Esophagus squamous epithelium (tissue), 5 donors: Measurements from ENCODE around the gene MAPK8IP3. TPM values are rescaled to one million over a fixed set of nuclear protein-coding genes. Genes with fewer than 3 reads are reported as not detected.

ENCODE experiments used
- DNase-seq: peaks from one replicate; lab custom pipeline; 2025; lab: John Stamatoyannopoulos, UW
- H3K27ac ChIP-seq, 4 donors: fragments of 200-600 bp; sonication (generic); one replicate each; pipeline ENCODE4 v1.5.1; 2016 to 2019; ENCODE audit warnings: mild to moderate bottlenecking in 1 of 4
- H3K27me3 ChIP-seq, 4 donors: fragments of 200-600 bp; sonication (generic); 1 replicate in 3 of 4; 2 replicates in 1 of 4; pipeline versions ENCODE4 v1.5.1 to v1.6.0; 2017 to 2021; ENCODE audit warnings: antibody characterized with exemption in 1 of 4
- H3K36me3 ChIP-seq, 3 donors: fragments of 200-600 bp; sonication (generic); one replicate each; pipeline ENCODE4 v1.5.1; 2016 to 2019
- H3K4me1 ChIP-seq, 3 donors: fragments of 200-600 bp; sonication (generic); one replicate each; pipeline ENCODE4 v1.5.1; 2017 to 2019
- H3K4me3 ChIP-seq, 4 donors: fragments of 200-600 bp; sonication (generic); 1 replicate in 3 of 4; 2 replicates in 1 of 4; pipeline ENCODE4 v1.5.1; 2016 to 2019; ENCODE audit warnings: mild to moderate bottlenecking in 2 of 4, moderate library complexity in 1 of 4
- H3K9me3 ChIP-seq, 3 donors: fragments of 200-600 bp; sonication (generic); one replicate each; pipeline ENCODE4 v1.5.1; 2016 to 2019
- CTCF ChIP-seq, 6 experiments: fragments of 450-650 bp in 4 of 6; fragments of 200-600 bp in 2 of 6; sonication (generic) in 2 of 6; IDR thresholded peaks; one replicate each; pipeline ENCODE4 v1.5.1; 2016 to 2019; ENCODE audit warnings: antibody characterized with exemption in 6 of 6, mild to moderate bottlenecking in 4 of 6, moderate library complexity in 4 of 6
- POLR2A ChIP-seq, 4 donors: fragments of 450-650 bp; IDR thresholded peaks; one replicate each; pipeline ENCODE4 v1.6.1; 2017; ENCODE audit warnings: antibody characterized with exemption in 4 of 4, mild to moderate bottlenecking in 4 of 4, moderate library complexity in 3 of 4
- WGBS, 2 donors: methylation state at CpG; one replicate each; pipeline ENCODE4 v1.1.5; 2018; 5-methylcytosine and 5-hydroxymethylcytosine counted together
- intact Hi-C: fragments of 100-400 bp; cut with DNase I; formaldehyde crosslinking; loops from one replicate; pipeline ENCODE4 v1.15.0; 2022
- total RNA-seq, 4 donors: library from RNA; depleted of rRNA; stranded (reverse); fragments of >200 nt; gene quantifications; one replicate each; pipeline ENCODE4 v1.1.0, GENCODE V29; 2016
- donor health status: DM: yes; HTN: yes; CAD: no.

Gene MAPK8IP3
- total RNA-seq, 4 donors from 2014 or later, result 8.6 to 37.6 (median 24.7) TPM

DNA sequence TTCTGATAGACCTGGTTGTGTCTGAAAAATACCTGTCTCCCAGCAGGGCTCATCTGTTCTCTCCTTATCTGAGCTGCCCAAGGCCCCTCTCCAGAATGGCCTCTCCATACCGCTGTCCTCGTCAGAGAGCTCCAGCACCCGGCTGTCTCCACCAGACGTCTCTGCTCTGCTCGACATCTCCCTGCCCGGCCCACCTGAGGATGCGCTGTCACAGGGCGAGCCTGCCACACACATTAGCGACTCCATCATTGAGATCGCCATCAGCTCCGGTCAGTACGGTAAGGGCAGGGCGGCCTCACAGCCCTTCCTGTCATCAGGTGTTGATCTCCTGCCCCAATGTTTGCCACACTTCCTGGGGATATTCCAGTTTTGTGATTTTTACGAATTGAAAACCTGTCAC is 38.1 kb upstream of the MAPK8IP3 start:
- no peak for DNase-seq
- Histone ChIP-seq H3K9me3 (no peaks in the 10 kb centered on the region), H3K27ac (no peak overlapping the region), H3K4me1 (no peaks in the 10 kb centered on the region), H3K4me3 (no peak overlapping the region), H3K27me3 (no peaks in the 10 kb centered on the region), H3K36me3 (peaks cover 71 to 100% (median 82%) of the 10 kb centered on the region in 3 donors)
- intact Hi-C loops, result no loop called here
- WGBS, 2 donors, result 90 to 94% methylated on average over 12 to 14 of the region's 14 CpGs
- no peak for TF ChIP-seq CTCF (IDR thresholded peaks at IDR 0.05)
- no peak for TF ChIP-seq POLR2A (IDR thresholded peaks at IDR 0.05)

- H3K36me3 ChIP-seq, result peaks cover 63 to 100% (median 75%) of the 10 kb centered on the region in 3 donors
- intact Hi-C loops, result no loop called here
- no peak overlapping the region for H3K4me3 ChIP-seq
- no peak overlapping the region for H3K27ac ChIP-seq
- H3K4me1 ChIP-seq, result no peaks in the 10 kb centered on the region
- TF ChIP-seq CTCF (IDR thresholded peaks at IDR 0.05) (no peak), POLR2A (IDR thresholded peaks at IDR 0.05) (no peak)
- DNase-seq, result no peak
- WGBS, 2 donors, result 97 to 99% methylated on average over 8 to 10 of the region's 23 CpGs
- H3K27me3 ChIP-seq, result no peaks in the 10 kb centered on the region
- no peaks in the 10 kb centered on the region for H3K9me3 ChIP-seq
Observed at GRCh38 chr16:1668612-1669319, 37.2 kb upstream of the MAPK8IP3 start.

DNA sequence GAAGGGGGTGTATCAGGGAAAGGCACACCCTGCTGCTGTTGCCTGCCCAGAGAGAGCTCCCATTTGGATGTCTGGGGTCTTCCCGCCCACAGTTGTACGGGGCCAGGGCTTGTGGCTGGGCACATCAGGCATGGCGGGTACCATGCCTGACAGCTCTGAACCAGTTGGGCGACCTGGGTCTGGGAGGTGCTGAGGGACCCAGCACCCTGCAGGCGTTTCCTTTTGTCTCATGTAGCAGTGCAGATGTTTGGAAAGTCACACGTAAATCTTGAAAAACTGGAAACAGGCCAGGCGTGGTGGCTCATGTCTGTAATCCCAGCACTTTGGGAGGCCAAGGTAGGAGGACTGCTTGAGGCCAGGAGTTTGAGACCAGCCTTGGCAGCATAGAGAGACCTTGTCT is 36.3 kb upstream of the MAPK8IP3 start:
- Histone ChIP-seq H3K4me1 (no peaks in the 10 kb centered on the region), H3K4me3 (no peak overlapping the region), H3K9me3 (no peaks in the 10 kb centered on the region), H3K27ac (no peak overlapping the region), H3K36me3 (peaks cover 63 to 100% (median 76%) of the 10 kb centered on the region in 3 donors), H3K27me3 (no peaks in the 10 kb centered on the region)
- TF ChIP-seq POLR2A (IDR thresholded peaks at IDR 0.05) (no peak), CTCF (IDR thresholded peaks at IDR 0.05) (no peak)
- intact Hi-C loops, result no loop called here
- no peak for DNase-seq
- WGBS, 2 donors, result 39 to 65% methylated on average over 2 to 5 of the region's 7 CpGs

DNA sequence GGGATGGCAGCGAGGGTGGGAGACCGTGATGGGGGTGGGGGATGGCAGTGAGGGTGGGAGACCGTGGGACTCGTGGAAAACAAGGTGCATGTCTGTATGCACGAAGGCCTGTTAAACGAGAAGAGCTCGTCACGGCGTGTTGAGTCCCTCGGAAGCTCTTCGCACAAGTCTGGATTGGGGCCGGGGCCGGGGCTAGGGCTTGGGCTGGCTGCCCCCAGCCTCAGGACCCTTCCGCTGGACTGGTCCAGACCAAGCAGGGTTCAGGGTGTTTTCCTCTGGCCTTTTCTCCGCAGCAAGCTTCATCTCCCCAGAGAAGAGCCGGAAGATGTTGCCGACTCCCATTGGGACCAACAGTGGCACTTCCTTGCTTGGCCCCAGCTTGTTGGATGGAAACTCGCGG is 35.6 kb upstream of the MAPK8IP3 start:
- H3K27ac ChIP-seq, result no peak overlapping the region
- WGBS, 2 donors, result 92 to 95% methylated on average over 13 to 14 of the region's 19 CpGs
- no peaks in the 10 kb centered on the region for H3K4me1 ChIP-seq
- no peak overlapping the region for H3K4me3 ChIP-seq
- no peak for DNase-seq
- no peaks in the 10 kb centered on the region for H3K27me3 ChIP-seq
- TF ChIP-seq CTCF (IDR thresholded peaks at IDR 0.05) (no peak), POLR2A (IDR thresholded peaks at IDR 0.05) (no peak)
- H3K9me3 ChIP-seq, result no peaks in the 10 kb centered on the region
- intact Hi-C loops, result no loop called here
- H3K36me3 ChIP-seq, result peaks cover 56 to 100% (median 70%) of the 10 kb centered on the region in 3 donors

DNA sequence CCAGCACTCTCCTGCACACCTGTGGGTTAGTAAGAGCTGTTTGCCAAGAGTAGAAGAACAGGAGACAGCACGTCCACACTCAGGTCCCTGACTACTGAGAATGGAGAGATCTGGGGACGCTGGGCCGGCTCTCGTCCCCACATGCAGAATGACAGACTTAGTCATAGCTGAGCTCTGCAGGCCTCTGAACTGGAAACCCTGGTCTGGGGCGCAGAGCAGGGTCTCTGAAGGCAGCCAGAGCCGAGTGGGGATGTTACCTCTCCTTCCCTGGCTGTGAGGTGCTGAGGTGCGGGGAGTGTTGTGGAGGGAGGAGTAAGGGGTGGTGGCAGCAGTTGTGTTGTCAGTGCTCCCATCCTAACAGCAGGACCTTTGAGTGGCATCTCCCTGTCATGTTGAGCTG is 35.1 kb upstream of the MAPK8IP3 start:
- Histone ChIP-seq H3K4me3 (no peak overlapping the region), H3K4me1 (no peaks in the 10 kb centered on the region), H3K27me3 (no peaks in the 10 kb centered on the region), H3K9me3 (no peaks in the 10 kb centered on the region), H3K27ac (no peak overlapping the region), H3K36me3 (peaks cover 54 to 100% (median 68%) of the 10 kb centered on the region in 3 donors)
- DNase-seq, result no peak
- WGBS, 2 donors, result 90% methylated on average over 7 of the region's 7 CpGs; no CpG with 5 or more reads in 1 of the 2 donors
- TF ChIP-seq POLR2A (IDR thresholded peaks at IDR 0.05), result no peak
- no peak for TF ChIP-seq CTCF (IDR thresholded peaks at IDR 0.05)
- intact Hi-C loops, result no loop called here
